Adrenal gland (tissue), 5 donors: ENCODE measurements around the gene PPM1M.

Experiments used
- POLR2A ChIP-seq, 2 donors: fragments of 450-650 bp; IDR thresholded peaks; one replicate each; pipeline ENCODE4 v1.6.1; 2017; ENCODE audit warnings: antibody characterized with exemption in 2 of 2, mild to moderate bottlenecking in 2 of 2, moderate library complexity in 1 of 2
- TF ChIP-seq, protein P1 (sequence below), 6 experiments: fragments of 450-650 bp in 4 of 6; fragments of 200-600 bp in 2 of 6; sonication (generic) in 1 of 6; IDR thresholded peaks; 1 replicate in 5 of 6; 2 replicates in 1 of 6; pipeline versions ENCODE4 v1.5.1 to v1.8.0; 2016 to 2021; ENCODE audit warnings: antibody characterized with exemption in 6 of 6, mild to moderate bottlenecking in 2 of 6, moderate library complexity in 1 of 6
- donor health status: DM: no; HTN: no; CAD: no.

GRCh38 chr3:52277071-52277964, 31.8 kb downstream of the PPM1M start:
- TF ChIP-seq, protein P1, sequence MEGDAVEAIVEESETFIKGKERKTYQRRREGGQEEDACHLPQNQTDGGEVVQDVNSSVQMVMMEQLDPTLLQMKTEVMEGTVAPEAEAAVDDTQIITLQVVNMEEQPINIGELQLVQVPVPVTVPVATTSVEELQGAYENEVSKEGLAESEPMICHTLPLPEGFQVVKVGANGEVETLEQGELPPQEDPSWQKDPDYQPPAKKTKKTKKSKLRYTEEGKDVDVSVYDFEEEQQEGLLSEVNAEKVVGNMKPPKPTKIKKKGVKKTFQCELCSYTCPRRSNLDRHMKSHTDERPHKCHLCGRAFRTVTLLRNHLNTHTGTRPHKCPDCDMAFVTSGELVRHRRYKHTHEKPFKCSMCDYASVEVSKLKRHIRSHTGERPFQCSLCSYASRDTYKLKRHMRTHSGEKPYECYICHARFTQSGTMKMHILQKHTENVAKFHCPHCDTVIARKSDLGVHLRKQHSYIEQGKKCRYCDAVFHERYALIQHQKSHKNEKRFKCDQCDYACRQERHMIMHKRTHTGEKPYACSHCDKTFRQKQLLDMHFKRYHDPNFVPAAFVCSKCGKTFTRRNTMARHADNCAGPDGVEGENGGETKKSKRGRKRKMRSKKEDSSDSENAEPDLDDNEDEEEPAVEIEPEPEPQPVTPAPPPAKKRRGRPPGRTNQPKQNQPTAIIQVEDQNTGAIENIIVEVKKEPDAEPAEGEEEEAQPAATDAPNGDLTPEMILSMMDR (IDR thresholded peaks at IDR 0.05): no peak
- TF ChIP-seq POLR2A (IDR thresholded peaks at IDR 0.05): peak; percentile 67 to 89
